ENCODE results near the gene CAMTA1.

CAMTA1 gene

DNA sequence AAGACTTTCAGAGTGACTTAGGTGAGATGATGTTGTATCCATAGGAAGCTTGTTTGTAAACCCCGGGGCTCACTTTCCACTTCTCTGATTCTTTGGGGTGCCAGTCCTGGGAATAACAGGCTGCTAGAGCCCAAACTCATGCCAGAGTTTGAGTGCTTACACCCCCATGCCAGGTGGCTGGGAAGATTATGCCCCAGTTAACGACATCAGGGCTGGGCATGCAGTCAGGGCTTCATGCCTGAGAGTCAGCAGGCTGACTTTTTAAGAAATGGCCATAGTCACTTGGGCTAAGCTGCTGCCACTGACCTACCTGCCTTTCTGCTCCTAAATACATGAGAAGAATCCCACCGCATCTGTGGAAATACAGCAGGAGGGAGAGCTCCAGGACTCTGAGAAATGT, 560.3 kb downstream of the CAMTA1 start:
- no peak overlapping the region for H3K4me3 ChIP-seq (ENCODE audit: low read depth, low read length)
- no peak for TF ChIP-seq CTCF (IDR thresholded peaks at IDR 0.05; ENCODE audit: borderline replicate concordance, insufficient read depth, low read depth, low read length)

- H3K4me3 ChIP-seq (ENCODE audit: low read depth, low read length) = no peak overlapping the region
- no peak for TF ChIP-seq CTCF (IDR thresholded peaks at IDR 0.05; ENCODE audit: borderline replicate concordance, insufficient read depth, low read depth, low read length)
Measured at GRCh38 chr1:7346070-7346596, 560.9 kb downstream of the CAMTA1 start.

GRCh38 chr1:7346600-7347570, 561.6 kb downstream of the CAMTA1 start:
- TF ChIP-seq CTCF (IDR thresholded peaks at IDR 0.05; ENCODE audit: borderline replicate concordance, insufficient read depth, low read depth, low read length) = no peak
- H3K4me3 ChIP-seq (ENCODE audit: low read depth, low read length) = no peak overlapping the region

- TF ChIP-seq CTCF (IDR thresholded peaks at IDR 0.05; ENCODE audit: borderline replicate concordance, insufficient read depth, low read depth, low read length) = no peak
- no peak overlapping the region for H3K4me3 ChIP-seq (ENCODE audit: low read depth, low read length)
Measured at GRCh38 chr1:7348073-7348472, 562.8 kb downstream of the CAMTA1 start.

DNA sequence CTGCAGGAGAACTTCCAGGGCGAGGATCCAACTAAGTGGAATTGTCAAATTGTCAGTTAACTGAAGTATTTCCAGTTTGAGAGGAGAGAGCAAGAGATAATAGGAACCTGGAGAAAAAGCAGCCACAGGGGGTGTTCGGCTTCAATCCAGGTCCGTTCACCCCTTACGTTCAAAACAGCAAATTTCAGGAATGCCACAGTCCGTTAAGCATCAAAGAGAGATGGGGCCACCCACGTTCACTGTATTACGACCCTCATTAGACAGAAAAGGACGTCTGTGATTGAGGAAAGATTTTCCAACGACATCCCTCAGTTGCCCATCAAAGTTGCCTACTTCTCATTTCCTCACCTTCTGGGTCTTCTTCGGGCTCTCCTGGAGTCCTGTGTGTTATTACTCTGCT, 563.3 kb downstream of the CAMTA1 start:
- H3K4me3 ChIP-seq (ENCODE audit: low read depth, low read length) = no peak overlapping the region
- no peak for TF ChIP-seq CTCF (IDR thresholded peaks at IDR 0.05; ENCODE audit: borderline replicate concordance, insufficient read depth, low read depth, low read length)

DNA sequence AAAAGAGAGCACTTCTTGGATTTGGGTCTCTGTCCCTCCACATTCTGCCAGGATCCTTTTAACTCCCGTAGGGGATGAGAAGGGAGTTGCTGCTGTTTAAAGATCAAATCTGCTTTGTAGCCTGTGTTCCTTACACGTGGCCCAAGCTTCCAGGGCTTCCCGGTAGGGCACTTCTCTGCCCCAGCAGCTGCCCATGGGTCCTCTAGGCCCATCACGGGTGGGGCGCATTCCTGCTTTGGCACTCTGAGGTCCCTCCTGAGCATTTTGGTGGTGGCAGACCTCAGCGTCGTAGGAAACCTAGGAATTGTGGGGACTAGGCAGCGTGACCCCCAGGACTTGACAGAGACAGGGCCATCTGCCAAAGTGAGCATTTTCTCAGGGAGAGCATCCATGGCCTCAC, 565.5 kb downstream of the CAMTA1 start:
- no peak for TF ChIP-seq CTCF (IDR thresholded peaks at IDR 0.05; ENCODE audit: borderline replicate concordance, insufficient read depth, low read depth, low read length)
- H3K4me3 ChIP-seq (ENCODE audit: low read depth, low read length) = no peak overlapping the region

DNA sequence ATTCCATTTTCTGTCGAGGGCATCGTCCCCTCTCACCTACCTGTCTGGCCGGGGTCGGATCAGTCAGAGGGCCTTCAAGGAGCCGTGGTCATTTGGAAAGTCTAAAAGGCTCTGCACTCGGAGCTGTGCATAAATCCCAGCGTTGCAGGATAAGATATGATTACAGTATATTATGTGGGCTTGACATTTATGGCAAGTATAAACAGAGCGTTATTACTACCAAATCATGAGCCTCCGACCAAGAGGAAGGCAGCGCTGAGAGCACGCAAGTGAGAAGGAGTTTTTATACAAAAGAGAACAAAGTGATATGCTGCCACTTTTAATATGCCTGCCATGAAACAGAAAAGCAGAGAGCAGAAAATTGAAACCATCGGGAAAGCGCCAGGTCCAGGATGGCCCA, 566.4 kb downstream of the CAMTA1 start:
- no peak overlapping the region for H3K4me3 ChIP-seq (ENCODE audit: low read depth, low read length)
- TF ChIP-seq CTCF (IDR thresholded peaks at IDR 0.05; ENCODE audit: borderline replicate concordance, insufficient read depth, low read depth, low read length) = no peak
